ENCODE data around the gene TUBB4A. TPM values are rescaled to one million over a fixed set of nuclear protein-coding genes. Genes with fewer than 3 reads are reported as not detected.

Gene TUBB4A
- total and polyA plus RNA-seq, 2 of the 8 experiments (the other 6 are each of a cell fraction or from before 2014, with no cell fraction given), result 16.8 to 30.4 TPM

GRCh38 chr19:6509118-6509971 lies 7.2 kb upstream of the TUBB4A start:
- no peaks in the 10 kb centered on the region for H3K4me1 ChIP-seq (replicated peaks in 1 of 4; ENCODE audit: control insufficient read depth in 3 of 4, insufficient read depth in 4 of 4, low read length in 3 of 4)
- no peak overlapping the region for H2BK12ac ChIP-seq (ENCODE audit: low read depth, low read length)
- no peak overlapping the region for H3K56ac ChIP-seq (replicated peaks; ENCODE audit: insufficient read length, low read depth, low read length)
- no peaks in the 10 kb centered on the region for H4K20me1 ChIP-seq (replicated peaks in 1 of 2; ENCODE audit: control insufficient read depth in 1 of 2, insufficient read depth in 2 of 2, low read length in 2 of 2)
- H3K9ac ChIP-seq (replicated peaks in 1 of 4; ENCODE audit: extremely low read depth in 1 of 4, low read depth in 3 of 4, low read length in 3 of 4), result no peak overlapping the region
- no peak overlapping the region for H2AK5ac ChIP-seq (ENCODE audit: low read depth, low read length)
- H2BK20ac ChIP-seq (ENCODE audit: low read length), result no peak overlapping the region
- no peak overlapping the region for H4K91ac ChIP-seq (replicated peaks; ENCODE audit: insufficient read length, low read length)
- H4K8ac ChIP-seq (ENCODE audit: extremely low read depth, insufficient read depth, low read length), result no peak overlapping the region; the same call in none of the 2 replicates
- TF ChIP-seq PHF8 (conservative IDR thresholded peaks at IDR 0.05; ENCODE audit: low read depth, low read length), result no peak
- TF ChIP-seq JUN (IDR thresholded peaks at IDR 0.05; ENCODE audit: low read depth, low read length), result no peak
- TF ChIP-seq CHD2 (IDR thresholded peaks at IDR 0.05; ENCODE audit: low read length), result no peak
- no peak for TF ChIP-seq KDM5A (IDR thresholded peaks at IDR 0.05; ENCODE audit: low read length)
- no peak for TF ChIP-seq BACH1 (IDR thresholded peaks at IDR 0.05; ENCODE audit: low read length)
- no peak for TF ChIP-seq HDAC2 (IDR thresholded peaks at IDR 0.05; ENCODE audit: borderline replicate concordance in 1 of 2, low read depth in 2 of 2, low read length in 2 of 2)
- 88% methylated on average over 19 of the region's 20 CpGs; no CpG with 5 or more reads in 1 of the 2 experiments for WGBS, 2 experiments (ENCODE audit: extremely low coverage in 1 of 2, insufficient coverage in 1 of 2, insufficient read length in 1 of 2, insufficient replicate concordance in 2 of 2, low coverage in 1 of 2, low lambda C conversion rate in 2 of 2, missing lambda C conversion rate in 1 of 2)
- H4K5ac ChIP-seq (ENCODE audit: insufficient read length, low read depth, low read length), result no peak overlapping the region
- H3K23me2 ChIP-seq (ENCODE audit: low read depth, low read length), result no peaks in the 10 kb centered on the region
- H3K9me3 ChIP-seq (ENCODE audit: insufficient read depth in 2 of 2, low read depth in 1 of 2, low read length in 1 of 2), result no peaks in the 10 kb centered on the region
- no peak overlapping the region for H3K4me3 ChIP-seq (ENCODE audit: extremely low read depth in 1 of 4, insufficient read depth in 2 of 4, low read depth in 3 of 4, low read length in 4 of 4)
- H3K4me2 ChIP-seq (ENCODE audit: insufficient read depth in 1 of 2, low read depth in 2 of 2, low read length in 2 of 2), result no peak overlapping the region
- H3K4ac ChIP-seq (replicated peaks; ENCODE audit: insufficient read length, low read depth, low read length), result no peak overlapping the region
- H2BK120ac ChIP-seq (replicated peaks; ENCODE audit: low read depth, low read length), result no peak overlapping the region
- no peaks in the 10 kb centered on the region for H3K27me3 ChIP-seq (replicated peaks in 1 of 4; ENCODE audit: control insufficient read depth in 3 of 4, extremely low read depth in 1 of 4, insufficient read depth in 3 of 4, low read length in 3 of 4)
- H3K36me3 ChIP-seq (ENCODE audit: control insufficient read depth in 2 of 4, insufficient read depth in 4 of 4, low read length in 3 of 4), result no peaks in the 10 kb centered on the region
- FAIRE-seq (no peak), DNase-seq (ENCODE audit: low read depth in 1 of 2, low spot score in 2 of 2) (no peak)
- H3K27ac ChIP-seq (ENCODE audit: low read depth, low read length), result no peak overlapping the region
- no peaks in the 10 kb centered on the region for H3K79me2 ChIP-seq (ENCODE audit: control insufficient read depth in 1 of 2, insufficient read depth in 2 of 2, low read length in 2 of 2)
- H2BK15ac ChIP-seq (ENCODE audit: low read length), result no peak overlapping the region
- no peak overlapping the region for H3K23ac ChIP-seq (ENCODE audit: insufficient read length)
- H3K18ac ChIP-seq (ENCODE audit: extremely low read depth, low read length), result no peak overlapping the region
- CTCF ChIA-PET (ENCODE audit: partially characterized antibody), result interaction anchor here (0.7 to 4.7 kb wide), 2 partner anchors 27 to 122 kb away, joined by 3 to 19 read pairs; partner anchors contain the start of gene DENND1C
- no peak overlapping the region for H3K14ac ChIP-seq (ENCODE audit: insufficient read length)
- POLR2A ChIA-PET (ENCODE audit: partially characterized antibody), result no interaction called here
- H2AFZ ChIP-seq (ENCODE audit: low read length), result no peak overlapping the region
- H2BK5ac ChIP-seq (ENCODE audit: low read depth, low read length), result no peak overlapping the region
- no peaks in the 10 kb centered on the region for H3K79me1 ChIP-seq (ENCODE audit: low read depth, low read length)

Data from H1 (cell line).